HG03469 (cell line): ENCODE results near the gene KHK.
"Not testable (repeated sequence)": the region's sequence is repeated elsewhere in the genome, so short reads cannot be mapped to it uniquely, and the experiment has no call there.

Source experiments
- ATAC-seq: cut with Tn5 transposase; IDR thresholded peaks from one replicate; pipeline ENCODE4 v1.9.1; 2021; ENCODE audit warnings: mild to moderate bottlenecking, moderate library complexity, moderate number of reproducible peaks; ENCODE audit not compliant: unreplicated experiment

KHK gene

DNA sequence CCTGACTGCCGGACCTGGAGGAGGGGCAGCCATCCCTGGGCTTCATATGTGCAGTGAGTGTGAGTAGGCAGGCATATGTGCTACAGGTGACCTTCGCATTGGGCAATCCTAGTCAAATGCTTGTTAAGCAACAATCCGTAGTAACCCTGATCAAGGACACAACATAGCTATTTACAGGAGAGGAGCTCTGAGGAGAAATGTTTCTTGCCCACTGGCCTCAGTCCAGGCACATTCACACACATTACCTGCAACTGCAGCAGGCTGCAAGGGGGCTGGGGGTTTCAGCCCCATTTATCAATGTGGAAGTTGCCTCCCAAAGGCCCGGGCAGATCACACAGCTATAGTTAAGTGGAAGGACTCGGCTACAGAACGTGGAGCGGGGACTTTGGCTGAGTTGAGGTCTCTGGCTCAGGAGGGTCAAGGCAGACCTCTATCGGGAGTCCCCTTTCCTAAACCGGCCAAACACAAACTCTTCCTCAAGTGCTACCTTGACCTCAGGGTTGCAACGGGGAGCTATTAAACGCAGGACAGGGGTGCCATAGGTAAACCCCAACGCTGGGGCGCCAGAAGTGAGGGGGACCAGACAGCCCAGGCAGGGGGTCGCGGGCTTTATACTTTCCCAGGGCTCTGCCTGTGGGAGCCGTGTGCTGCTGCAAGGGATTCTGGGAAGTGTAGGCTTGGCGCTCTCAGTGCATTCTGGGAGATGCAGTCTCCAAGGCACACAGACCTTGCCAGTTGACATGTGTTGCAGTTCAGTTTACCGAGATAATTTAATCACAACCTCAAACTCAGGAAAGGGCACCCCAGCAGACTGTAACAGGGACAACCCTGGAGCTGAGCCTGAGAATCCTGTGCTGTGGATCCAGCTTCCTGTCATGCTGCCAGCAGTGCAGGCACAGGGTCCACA, 9.4 kb downstream of the KHK start:
- no peak for ATAC-seq

DNA sequence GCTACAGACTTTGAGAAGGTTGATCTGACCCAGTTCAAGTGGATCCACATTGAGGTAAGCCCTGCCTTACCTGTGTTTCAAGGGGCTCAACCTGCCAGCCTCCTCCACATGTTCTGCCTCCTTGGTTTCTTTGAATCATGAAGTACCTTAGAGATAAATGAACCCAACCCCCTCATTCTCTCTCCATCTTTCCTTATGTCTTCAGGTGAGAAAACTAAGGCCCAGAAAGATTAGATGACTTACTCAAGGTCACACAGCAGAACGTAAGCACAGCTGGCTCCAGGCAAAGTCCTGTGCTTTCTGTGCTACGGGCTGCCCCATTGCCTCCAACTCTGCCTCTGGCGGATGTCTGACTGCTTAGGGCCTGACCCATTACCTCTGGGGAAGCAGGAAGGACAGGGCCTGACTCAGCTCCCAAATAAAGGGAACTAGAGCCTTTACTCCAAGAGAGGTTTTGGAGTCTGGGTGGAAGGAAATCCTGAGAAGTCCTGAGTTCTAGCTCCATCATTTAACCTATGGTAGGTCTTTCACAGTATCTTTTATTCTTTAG, 10.3 kb downstream of the KHK start:
- ATAC-seq, result no peak

DNA sequence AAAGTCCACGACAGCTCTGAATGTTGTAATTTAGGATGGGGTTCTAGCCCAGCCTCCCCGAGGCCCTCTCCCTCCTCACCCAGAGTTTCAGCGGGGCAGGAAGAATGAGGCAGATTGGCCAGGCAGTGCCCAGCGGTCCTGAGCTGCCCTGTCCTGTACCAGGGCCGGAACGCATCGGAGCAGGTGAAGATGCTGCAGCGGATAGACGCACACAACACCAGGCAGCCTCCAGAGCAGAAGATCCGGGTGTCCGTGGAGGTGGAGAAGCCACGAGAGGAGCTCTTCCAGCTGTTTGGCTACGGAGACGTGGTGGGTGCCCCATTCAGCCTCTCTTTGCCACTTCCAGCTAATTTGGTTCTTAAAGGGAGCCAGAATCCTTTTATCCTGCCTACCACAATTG, 10.8 kb downstream of the KHK start:
- no peak for ATAC-seq

DNA sequence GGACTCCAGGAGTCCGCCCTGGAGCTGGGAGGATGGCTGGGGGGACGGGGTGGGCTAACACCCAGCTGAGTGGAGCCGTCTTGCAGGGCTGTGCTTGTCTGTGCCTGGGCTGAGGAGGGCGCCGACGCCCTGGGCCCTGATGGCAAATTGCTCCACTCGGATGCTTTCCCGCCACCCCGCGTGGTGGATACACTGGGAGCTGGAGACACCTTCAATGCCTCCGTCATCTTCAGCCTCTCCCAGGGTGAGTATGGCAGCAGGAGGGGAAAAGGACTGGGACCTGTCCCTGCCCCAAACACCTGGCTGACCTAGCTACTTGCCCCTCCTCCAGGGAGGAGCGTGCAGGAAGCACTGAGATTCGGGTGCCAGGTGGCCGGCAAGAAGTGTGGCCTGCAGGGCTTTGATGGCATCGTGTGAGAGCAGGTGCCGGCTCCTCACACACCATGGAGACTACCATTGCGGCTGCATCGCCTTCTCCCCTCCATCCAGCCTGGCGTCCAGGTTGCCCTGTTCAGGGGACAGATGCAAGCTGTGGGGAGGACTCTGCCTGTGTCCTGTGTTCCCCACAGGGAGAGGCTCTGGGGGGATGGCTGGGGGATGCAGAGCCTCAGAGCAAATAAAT, 12.9 kb downstream of the KHK start:
- no peak for ATAC-seq

DNA sequence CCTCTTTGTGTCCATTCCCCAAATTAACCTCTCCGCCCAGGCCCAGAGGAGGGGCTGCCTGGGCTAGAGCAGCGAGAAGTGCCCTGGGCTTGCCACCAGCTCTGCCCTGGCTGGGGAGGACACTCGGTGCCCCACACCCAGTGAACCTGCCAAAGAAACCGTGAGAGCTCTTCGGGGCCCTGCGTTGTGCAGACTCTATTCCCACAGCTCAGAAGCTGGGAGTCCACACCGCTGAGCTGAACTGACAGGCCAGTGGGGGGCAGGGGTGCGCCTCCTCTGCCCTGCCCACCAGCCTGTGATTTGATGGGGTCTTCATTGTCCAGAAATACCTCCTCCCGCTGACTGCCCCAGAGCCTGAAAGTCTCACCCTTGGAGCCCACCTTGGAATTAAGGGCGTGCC, 13.5 kb downstream of the KHK start:
- no peak for ATAC-seq

DNA sequence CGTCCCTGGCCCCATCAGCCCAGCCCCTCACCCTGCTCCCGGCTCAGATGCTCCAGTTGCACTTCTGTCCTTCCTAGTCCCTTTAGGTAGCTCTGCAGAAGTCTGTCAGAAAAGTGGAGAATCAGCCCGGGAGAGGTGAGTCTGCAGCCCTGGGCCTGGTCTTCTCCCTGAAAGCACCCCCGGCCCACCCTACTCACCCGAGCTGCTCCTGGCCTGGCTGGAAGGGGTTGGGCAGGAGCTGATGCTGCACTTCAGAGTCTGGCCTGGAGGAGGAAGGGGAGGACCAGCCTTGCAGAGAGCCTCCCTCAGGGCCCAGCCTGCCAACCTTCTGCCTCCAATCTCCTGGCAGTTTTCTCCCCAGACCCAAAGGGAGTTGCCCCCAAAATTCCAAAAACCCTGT, 15.8 kb downstream of the KHK start:
- ATAC-seq, result no peak

GRCh38 chr2:27105981-27106380, 19.4 kb downstream of the KHK start:
- no peak for ATAC-seq

DNA sequence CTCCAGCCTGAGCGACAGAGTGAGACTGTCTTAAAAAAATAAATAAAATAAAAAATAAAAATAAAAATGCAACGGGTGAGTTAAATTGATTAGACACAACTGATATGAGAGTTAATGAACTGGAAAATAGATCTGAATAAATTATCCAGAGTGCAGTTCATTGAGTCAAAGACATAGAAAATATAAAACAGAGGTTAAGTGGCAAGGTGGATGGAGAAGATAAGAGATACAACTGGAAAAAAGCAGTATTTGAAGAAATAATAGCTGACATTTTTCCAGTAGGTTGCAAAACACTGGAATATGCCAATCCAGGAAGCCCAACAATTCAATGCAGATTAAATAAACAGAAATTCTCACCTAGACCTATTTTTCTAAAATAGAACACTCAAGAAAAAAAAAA, 21.6 kb downstream of the KHK start:
- no peak for ATAC-seq

DNA sequence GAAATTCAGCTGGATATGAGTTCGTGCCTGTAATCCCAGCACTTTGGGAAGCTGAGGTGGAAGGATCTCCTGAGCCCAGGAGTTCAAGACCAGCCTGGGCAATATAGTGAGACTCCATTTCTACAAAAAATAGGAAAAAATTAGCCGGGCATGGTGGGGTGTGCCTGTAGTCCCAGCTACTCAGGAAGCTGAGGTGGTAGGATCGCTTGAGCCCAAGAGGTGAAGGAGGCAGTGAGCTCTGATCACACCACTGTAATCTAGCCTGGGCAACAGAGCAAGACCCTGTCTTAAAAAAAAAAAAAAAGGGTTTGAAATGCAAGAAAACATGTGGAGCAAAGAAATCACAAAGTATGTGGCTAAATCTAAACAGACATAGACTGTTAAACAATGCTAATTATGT, 22.5 kb downstream of the KHK start:
- ATAC-seq, result no peak

DNA sequence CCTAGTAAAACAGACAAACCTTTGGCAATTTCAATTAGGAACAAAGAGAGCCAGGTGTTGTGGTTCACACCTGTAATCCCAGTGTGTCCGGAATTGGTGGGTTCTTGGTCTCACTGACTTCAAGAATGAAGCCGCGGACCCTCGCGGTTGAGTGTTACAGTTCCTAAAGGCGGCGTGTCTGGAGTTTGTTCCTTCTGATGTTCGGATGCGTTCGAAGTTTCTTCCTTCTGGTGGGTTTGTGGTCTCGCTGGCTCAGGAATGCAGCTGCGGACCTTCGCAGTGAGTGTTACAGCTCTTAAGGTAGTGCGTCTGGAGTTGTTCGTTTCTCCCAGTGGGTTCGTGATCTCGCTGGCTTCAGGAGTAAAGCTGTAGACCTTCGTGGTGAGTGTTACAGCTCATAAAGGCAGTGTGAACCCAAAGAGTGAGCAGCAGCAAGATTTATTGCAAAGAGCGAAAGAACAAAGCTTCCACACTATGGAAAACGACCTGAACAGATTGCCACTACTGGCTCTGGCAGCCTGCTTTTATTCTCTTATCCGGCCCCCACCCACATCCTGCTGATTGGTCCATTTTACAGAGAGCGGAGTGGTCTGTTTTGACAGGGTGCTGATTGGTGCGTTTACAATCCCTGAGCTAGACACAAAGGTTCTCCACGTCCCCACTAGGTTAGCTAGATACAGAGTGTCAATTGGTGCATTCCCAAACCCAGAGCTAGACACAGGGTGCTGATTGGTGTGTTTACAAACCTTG, 24.2 kb downstream of the KHK start:
- ATAC-seq, result not testable (repeated sequence)

DNA sequence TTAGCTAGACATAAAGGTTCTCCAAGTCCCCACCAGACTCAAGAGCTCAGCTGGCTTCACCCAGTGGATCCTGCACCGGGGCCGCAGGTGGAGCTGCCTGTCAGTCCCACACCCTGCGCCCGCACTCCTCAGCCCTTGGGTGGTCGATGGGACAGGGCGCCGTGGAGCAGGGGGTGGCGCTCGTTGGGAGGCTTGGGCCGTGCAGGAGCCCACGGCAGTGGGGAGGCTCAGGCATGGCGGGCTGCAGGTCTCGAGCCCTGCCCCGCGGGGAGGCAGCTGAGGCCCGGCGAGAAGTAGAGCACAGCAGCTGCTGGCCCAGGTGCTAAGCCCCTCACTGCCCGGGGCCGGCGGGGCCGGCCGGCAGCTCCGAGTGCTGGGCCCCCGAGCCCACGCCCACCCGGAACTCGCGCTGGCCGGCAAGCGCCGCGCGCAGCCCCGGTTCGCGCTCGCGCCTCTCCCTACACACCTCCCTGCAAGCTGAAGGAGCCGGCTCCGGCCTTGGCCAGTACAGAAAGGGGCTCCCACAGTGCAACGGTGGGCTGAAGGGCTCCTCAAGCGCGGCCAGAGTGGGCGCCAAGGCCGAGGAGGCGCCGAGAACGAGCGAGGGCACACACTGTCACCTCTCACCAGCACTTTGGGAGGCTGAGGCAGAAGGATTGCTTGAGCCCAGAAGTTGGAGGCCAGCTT, 25.0 kb downstream of the KHK start:
- ATAC-seq, result not testable (repeated sequence)

GRCh38 chr2:27115519-27115918, 28.9 kb downstream of the KHK start:
- ATAC-seq, result no peak

- no peak for ATAC-seq
These were observed 31.5 kb downstream of the KHK start for GRCh38 chr2:27117995-27118524.

DNA sequence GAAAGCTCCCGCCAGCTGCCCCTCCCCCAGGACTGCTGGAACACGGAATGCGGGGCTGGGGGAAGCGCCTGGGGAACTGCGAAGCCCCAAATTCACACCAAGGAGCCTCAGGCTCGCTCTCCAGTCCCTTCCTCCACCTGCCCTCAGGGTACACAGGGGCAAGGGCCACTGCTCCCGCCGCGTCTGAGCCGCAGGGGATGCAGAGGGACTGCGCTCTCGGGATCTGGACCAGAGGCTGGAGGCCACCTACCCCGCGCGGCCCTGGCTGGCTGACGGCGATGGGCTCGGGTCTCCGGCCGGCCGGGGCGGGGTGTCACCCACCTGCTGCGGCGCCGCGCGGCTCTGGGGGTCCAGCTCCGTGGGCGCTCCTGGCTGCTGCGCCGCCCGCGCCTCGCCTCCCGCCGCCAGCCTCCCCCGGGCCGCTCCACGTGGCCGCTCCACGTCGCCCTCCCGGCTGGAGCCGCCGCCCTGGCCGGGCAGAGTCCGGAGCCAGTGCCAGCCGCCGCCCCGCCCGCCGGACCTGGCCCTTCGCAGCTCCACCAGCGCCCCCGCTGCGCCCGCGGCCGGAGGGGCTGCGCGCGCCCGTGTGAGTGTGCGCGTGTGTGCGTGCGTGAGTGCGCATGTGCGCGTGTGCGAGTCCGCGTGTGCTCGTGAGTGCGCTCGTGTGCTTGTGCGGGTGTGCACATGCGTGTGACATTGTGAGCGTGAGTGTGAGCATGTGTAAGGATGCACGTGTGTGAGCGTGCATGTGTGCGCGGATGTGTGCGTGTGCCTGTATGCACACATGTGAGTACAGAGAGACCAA, 32.2 kb downstream of the KHK start, which contains the start of gene CGREF1:
Gene CGREF1 (minus strand): TSS at position 604 of the 805 bp plus-strand sequence. CDS start 14,762 bp downstream, outside the sequence.
- no peak for ATAC-seq

- ATAC-seq, result not testable (repeated sequence)
These were observed 32.7 kb downstream of the KHK start for GRCh38 chr2:27119330-27119670.

- no peak for ATAC-seq
These were observed 35.3 kb downstream of the KHK start for GRCh38 chr2:27121906-27122305.

DNA sequence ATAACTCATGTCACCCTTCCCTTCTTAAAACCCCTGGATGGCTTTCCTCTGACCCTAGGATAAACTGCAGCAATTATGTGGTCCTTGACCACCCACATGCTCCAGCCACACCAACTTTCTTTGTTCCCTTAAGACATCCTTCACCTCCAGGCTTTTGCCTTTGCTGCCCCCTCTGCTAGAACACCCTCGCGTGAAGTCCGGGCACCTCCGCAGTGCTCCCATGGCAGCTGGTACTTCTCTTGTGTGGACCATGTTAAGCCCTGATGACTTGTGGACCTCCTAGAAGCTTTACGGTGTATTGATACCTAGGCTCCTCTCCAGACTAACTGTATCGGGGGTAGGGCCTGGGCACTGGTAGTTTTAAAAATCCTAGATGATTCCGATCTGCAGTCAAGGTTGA, 36.2 kb downstream of the KHK start:
- ATAC-seq, result no peak

DNA sequence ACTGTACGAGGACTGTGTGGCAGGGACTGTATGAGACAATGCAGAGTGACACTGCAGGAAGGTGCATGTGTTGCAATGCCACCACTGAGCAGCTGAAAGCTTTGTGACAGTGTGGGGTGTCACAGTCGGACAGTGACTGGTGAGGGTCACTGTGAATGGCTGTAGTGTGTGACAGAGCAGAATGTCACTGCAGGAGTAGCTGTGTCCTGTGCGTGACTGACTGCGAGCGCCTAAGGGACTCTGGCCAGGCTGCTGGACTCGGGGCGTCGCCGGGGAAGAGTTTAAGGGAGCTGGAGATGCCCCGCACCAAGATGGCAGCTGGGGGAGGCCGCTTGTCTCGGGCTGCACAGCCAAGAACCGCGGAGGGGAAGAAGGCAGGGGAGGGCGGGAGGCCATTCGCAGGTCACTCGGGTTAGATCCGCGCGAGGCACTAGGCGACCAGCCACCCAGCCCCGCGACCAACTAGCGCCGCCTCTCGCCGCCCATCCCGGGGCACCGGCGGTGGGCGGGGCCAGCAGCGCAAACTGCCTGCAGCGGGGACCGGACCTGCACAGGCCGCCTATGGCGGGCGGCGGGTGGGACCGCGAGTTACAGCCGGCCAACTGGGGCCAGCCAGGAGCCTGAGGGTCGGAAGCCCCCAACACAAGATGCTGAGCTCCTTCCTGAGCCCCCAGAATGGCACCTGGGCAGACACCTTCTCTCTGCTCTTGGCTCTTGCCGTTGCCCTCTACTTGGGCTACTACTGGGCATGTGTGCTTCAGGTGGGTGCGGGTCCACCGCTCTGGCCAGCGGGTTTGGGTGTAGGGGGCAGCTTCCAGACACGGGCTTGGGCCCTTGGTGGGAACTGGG, 37.0 kb downstream of the KHK start, which contains the start of gene ABHD1:
Gene ABHD1 (plus strand): TSS at position 514 of the 849 bp plus-strand sequence. CDS start 134 bp downstream, at position 648.
- ATAC-seq, result no peak

DNA sequence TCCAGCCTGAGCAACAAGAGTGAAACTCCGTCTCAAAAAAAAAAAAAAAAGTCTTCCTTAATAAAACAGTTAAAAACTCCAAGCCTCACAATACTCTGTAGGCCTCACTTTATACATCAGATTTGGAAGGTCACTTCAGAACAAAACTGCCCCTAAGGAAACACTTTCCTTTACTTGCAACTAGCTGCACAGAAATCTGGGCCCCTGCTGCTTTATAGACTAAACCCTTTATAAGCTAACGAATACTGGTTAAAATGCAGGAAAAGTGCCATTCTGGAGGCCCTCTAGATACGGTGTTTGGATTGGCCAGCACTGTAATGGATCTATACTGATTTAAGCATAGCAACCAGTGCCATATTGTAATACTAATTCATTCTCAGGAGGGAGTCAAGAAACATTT, 38.5 kb downstream of the KHK start:
- ATAC-seq, result no peak
